Measurements from ENCODE around the gene RAB10.

- TF ChIP-seq POLR2A (IDR thresholded peaks at IDR 0.05; ENCODE audit: low read length) (no peak), GATA1 (IDR thresholded peaks at IDR 0.05; ENCODE audit: low read depth, low read length) (no peak)
Measured at GRCh38 chr2:26165403-26165802, 131.5 kb downstream of the RAB10 start.
